Neural progenitor cell (in vitro differentiated cells): ENCODE data around the gene POLR1G. TPM values are rescaled to one million over a fixed set of nuclear protein-coding genes. Genes with fewer than 3 reads are reported as not detected.
A peak's percentile ranks its signal among the peaks of the same experiment; 100 is the strongest.
"Not testable (repeated sequence)": the region's sequence is repeated elsewhere in the genome, so short reads cannot be mapped to it uniquely, and the experiment has no call there.

ENCODE experiments used
- DNase-seq: peaks from one replicate; pipeline ENCODE4 v3.0.0-alpha.2; 2016; ENCODE audit warnings: low spot score
- H2AFZ ChIP-seq: fragments of 200-600 bp; sonication (generic); replicated peaks from 2 replicates; pipeline ENCODE4 v1.6.1; 2016; ENCODE audit warnings: antibody characterized with exemption
- H3F3A ChIP-seq: fragments of 200-600 bp; sonication (generic); 2 replicates; pipeline ENCODE4 v1.6.1; 2016; ENCODE audit warnings: antibody characterized with exemption, low read depth
- H3K27ac ChIP-seq: fragments of 200-600 bp; sonication (generic); 2 replicates; pipeline ENCODE4 v1.5.1; 2016; ENCODE audit warnings: mild to moderate bottlenecking
- H3K27me3 ChIP-seq: fragments of 200-600 bp; sonication (generic); 2 replicates; pipeline ENCODE4 v1.6.1; 2016; ENCODE audit warnings: mild to moderate bottlenecking, moderate library complexity
- H3K36me3 ChIP-seq: fragments of 200-600 bp; sonication (generic); 2 replicates; pipeline ENCODE4 v1.5.1; 2016
- H3K4me1 ChIP-seq: fragments of 200-600 bp; sonication (generic); 2 replicates; pipeline ENCODE4 v1.6.1; 2016; ENCODE audit warnings: mixed run types
- H3K4me2 ChIP-seq: fragments of 200-600 bp; sonication (generic); 2 replicates; pipeline ENCODE4 v1.6.1; 2016
- H3K4me3 ChIP-seq: fragments of 200-600 bp; sonication (generic); 2 replicates; pipeline ENCODE4 v1.5.1; 2016
- H3K79me2 ChIP-seq: fragments of 200-600 bp; sonication (generic); 2 replicates; pipeline ENCODE4 v1.6.1; 2016; ENCODE audit warnings: low read depth
- H3K9ac ChIP-seq: fragments of 200-600 bp; sonication (generic); 2 replicates; pipeline ENCODE4 v1.6.1; 2016
- H3K9me3 ChIP-seq: fragments of 200-600 bp; sonication (generic); 2 replicates; pipeline ENCODE4 v1.5.1; 2016; ENCODE audit warnings: low read depth
- H4K20me1 ChIP-seq: fragments of 200-600 bp; sonication (generic); 2 replicates; pipeline ENCODE4 v1.6.1; 2016; ENCODE audit warnings: low read depth
- H3K27ac Mint-ChIP-seq: 3 replicates; pipeline ENCODE4 v1.8.0; 2021; ENCODE audit warnings: mixed read lengths
- H3K27me3 Mint-ChIP-seq: 2 replicates; pipeline ENCODE4 v1.8.0; 2022; ENCODE audit warnings: low read depth, mild to moderate bottlenecking, inconsistent platforms, moderate library complexity, mixed read lengths; ENCODE audit not compliant: insufficient read depth
- H3K36me3 Mint-ChIP-seq: 3 replicates; pipeline ENCODE4 v1.8.0; 2021; ENCODE audit warnings: mixed read lengths
- H3K4me1 Mint-ChIP-seq: 3 replicates; pipeline ENCODE4 v1.8.0; 2021; ENCODE audit warnings: mixed read lengths
- H3K4me3 Mint-ChIP-seq: 3 replicates; pipeline ENCODE4 v1.8.0; 2021; ENCODE audit warnings: mild to moderate bottlenecking, moderate library complexity, mixed read lengths
- H3K9me3 Mint-ChIP-seq: 3 replicates; pipeline ENCODE4 v1.8.0; 2020; ENCODE audit warnings: mixed read lengths
- EZH2 ChIP-seq: fragments of 200-600 bp; sonication (generic); IDR thresholded peaks from 2 replicates; pipeline ENCODE4 v1.6.1; 2017; ENCODE audit warnings: antibody characterized with exemption, mild to moderate bottlenecking, moderate library complexity
- EZH2phosphoT487 ChIP-seq: fragments of 200-600 bp; sonication (generic); IDR thresholded peaks from 2 replicates; pipeline ENCODE4 v1.6.1; 2017; ENCODE audit warnings: antibody characterized with exemption
- total RNA-seq: library from RNA; depleted of rRNA; stranded (reverse); fragments of >200 nt; gene quantifications from 2 replicates; pipeline ENCODE4 v1.2.3, GENCODE V29; 2015; ENCODE audit warnings: low replicate concordance
- TF ChIP-seq, protein P1 (sequence below): fragments of 200-600 bp; sonication (generic); IDR thresholded peaks from 2 replicates; pipeline ENCODE4 v1.5.1; 2017; ENCODE audit warnings: antibody characterized with exemption, mild to moderate bottlenecking

The POLR1G gene
- total RNA-seq, 1 donor from 2014 or later, result 6.8 TPM

DNA sequence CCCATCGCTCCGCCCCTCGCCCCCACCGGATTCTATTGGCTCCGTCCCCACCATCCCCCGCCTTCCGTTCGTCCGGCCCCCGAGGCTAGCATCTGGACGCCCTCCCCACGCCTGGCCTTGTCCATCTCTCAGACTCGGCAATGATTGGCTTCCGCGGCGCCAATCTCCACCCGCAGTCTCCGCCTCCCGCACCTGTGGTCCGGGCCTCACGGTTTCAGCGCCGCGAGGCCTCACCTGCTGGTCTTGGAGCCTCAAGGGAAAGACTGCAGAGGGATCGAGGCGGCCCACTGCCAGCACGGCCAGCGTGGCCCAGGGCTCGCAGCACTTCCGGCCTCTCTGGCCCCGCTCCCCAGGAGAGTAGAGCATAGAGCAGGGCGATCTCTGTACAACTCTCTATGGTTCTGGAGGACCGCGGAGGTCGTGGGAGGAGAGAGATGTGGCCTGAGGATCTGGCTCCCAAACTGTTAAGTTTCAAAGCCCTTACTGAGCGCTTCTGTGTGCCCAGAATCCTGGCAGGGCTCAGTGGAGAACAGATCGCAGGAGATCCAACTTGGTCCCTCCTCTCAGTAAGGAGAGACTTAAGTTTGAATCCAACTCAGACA is 17.2 kb downstream of the POLR1G start, which contains the start of gene ERCC1:
Gene ERCC1, minus strand, starts transcription at position 329 of the 602 bp plus-strand sequence. CDS start 543 bp downstream, outside the sequence.
- peaks cover 13% of the 10 kb centered on the region for H4K20me1 ChIP-seq
- peak within 1 kb of the TSS; percentile 97 for H3K4me2 ChIP-seq
- TF ChIP-seq, protein P1, sequence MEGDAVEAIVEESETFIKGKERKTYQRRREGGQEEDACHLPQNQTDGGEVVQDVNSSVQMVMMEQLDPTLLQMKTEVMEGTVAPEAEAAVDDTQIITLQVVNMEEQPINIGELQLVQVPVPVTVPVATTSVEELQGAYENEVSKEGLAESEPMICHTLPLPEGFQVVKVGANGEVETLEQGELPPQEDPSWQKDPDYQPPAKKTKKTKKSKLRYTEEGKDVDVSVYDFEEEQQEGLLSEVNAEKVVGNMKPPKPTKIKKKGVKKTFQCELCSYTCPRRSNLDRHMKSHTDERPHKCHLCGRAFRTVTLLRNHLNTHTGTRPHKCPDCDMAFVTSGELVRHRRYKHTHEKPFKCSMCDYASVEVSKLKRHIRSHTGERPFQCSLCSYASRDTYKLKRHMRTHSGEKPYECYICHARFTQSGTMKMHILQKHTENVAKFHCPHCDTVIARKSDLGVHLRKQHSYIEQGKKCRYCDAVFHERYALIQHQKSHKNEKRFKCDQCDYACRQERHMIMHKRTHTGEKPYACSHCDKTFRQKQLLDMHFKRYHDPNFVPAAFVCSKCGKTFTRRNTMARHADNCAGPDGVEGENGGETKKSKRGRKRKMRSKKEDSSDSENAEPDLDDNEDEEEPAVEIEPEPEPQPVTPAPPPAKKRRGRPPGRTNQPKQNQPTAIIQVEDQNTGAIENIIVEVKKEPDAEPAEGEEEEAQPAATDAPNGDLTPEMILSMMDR, result no peak
- TF ChIP-seq EZH2phosphoT487, result no peak
- no peak for TF ChIP-seq EZH2
- no peaks in the 10 kb centered on the region for H3K36me3 ChIP-seq
- DNase-seq, result peak; percentile 99
- Mint-ChIP-seq H3K4me3 (peak within 1 kb of the TSS; percentile 96), H3K36me3 (peaks cover 10% of the 10 kb centered on the region), H3K27ac (peak within 1 kb of the TSS; percentile 95), H3K27me3 (peaks cover 4% of the 10 kb centered on the region), H3K9me3 (no peaks in the 10 kb centered on the region), H3K4me1 (peaks cover 34% of the 10 kb centered on the region)
- no peak within 1 kb of the TSS for H3K9ac ChIP-seq
- H3K4me3 ChIP-seq, result peak within 1 kb of the TSS; percentile 66
- peak within 1 kb of the TSS; percentile 74 for H2AFZ ChIP-seq
- H3K27ac ChIP-seq, result peak within 1 kb of the TSS; percentile 88
- peaks cover 5% of the 10 kb centered on the region for H3K4me1 ChIP-seq
- H3K27me3 ChIP-seq, result peaks cover 6% of the 10 kb centered on the region
- H3K9me3 ChIP-seq, result no peaks in the 10 kb centered on the region
- H3K79me2 ChIP-seq, result peaks cover 15% of the 10 kb centered on the region
- peaks cover 38% of the 10 kb centered on the region for H3F3A ChIP-seq

- Mint-ChIP-seq H3K9me3 (no peaks in the 10 kb centered on the region), H3K4me1 (peaks cover 34% of the 10 kb centered on the region), H3K27ac (peak overlapping the region; percentile 95), H3K27me3 (peaks cover 4% of the 10 kb centered on the region), H3K36me3 (peaks cover 9% of the 10 kb centered on the region), H3K4me3 (peak overlapping the region; percentile 96)
- Histone ChIP-seq H3K79me2 (peaks cover 15% of the 10 kb centered on the region), H3K4me3 (peak overlapping the region; percentile 66), H3K4me1 (peaks cover 5% of the 10 kb centered on the region), H4K20me1 (peaks cover 13% of the 10 kb centered on the region), H3K9me3 (no peaks in the 10 kb centered on the region), H3K9ac (no peak overlapping the region), H3K27me3 (peaks cover 13% of the 10 kb centered on the region), H3K4me2 (peak overlapping the region; percentile 97), H3K36me3 (no peaks in the 10 kb centered on the region), H3K27ac (peak overlapping the region; percentile 88), H2AFZ (peak overlapping the region; percentile 74), H3F3A (peaks cover 45% of the 10 kb centered on the region)
- TF ChIP-seq, protein P1, result no peak
- TF ChIP-seq EZH2, result no peak
- TF ChIP-seq EZH2phosphoT487, result no peak
- peak; percentile 51 for DNase-seq
Measured at GRCh38 chr19:45424191-45425058, 18.0 kb downstream of the POLR1G start.

GRCh38 chr19:45428384-45429231 is 22.2 kb downstream of the POLR1G start:
- H3F3A ChIP-seq, result peaks cover 49% of the 10 kb centered on the region
- no peaks in the 10 kb centered on the region for H3K36me3 ChIP-seq
- peaks cover 5% of the 10 kb centered on the region for H3K4me1 ChIP-seq
- peak overlapping the region; percentile 60 for H3K4me3 ChIP-seq
- peak; percentile 89 for DNase-seq
- peak overlapping the region; percentile 99 for H2AFZ ChIP-seq
- Mint-ChIP-seq H3K36me3 (no peaks in the 10 kb centered on the region), H3K9me3 (no peaks in the 10 kb centered on the region), H3K27me3 (peaks cover 3% of the 10 kb centered on the region), H3K4me3 (peak overlapping the region; percentile 90), H3K27ac (peak overlapping the region; percentile 44), H3K4me1 (peaks cover 20% of the 10 kb centered on the region)
- no peak overlapping the region for H3K9ac ChIP-seq
- peak overlapping the region; percentile 73 for H3K4me2 ChIP-seq
- H4K20me1 ChIP-seq, result no peaks in the 10 kb centered on the region
- no peaks in the 10 kb centered on the region for H3K9me3 ChIP-seq
- TF ChIP-seq, protein P1, result peak; percentile 66
- TF ChIP-seq EZH2, result no peak
- peaks cover 15% of the 10 kb centered on the region for H3K27me3 ChIP-seq
- no peaks in the 10 kb centered on the region for H3K79me2 ChIP-seq
- H3K27ac ChIP-seq, result no peak overlapping the region

DNA sequence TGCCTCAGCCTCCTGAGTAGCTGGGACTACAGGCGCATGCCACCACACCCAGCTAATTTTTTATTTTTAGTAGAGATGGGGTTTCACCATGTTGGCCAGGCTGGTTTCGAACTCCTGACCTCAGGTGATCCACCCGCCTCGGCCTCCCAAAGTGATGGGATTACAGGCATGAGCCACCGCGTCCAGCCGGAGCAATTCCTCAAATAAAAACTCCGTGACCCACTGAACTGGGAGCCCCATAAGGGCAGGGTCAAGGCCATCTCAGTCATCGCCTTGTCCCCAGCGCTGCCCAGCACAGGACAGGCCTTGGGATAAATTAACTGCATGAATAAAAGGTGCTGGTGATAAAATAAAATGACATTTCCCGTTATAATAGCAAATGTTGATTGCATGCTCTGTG is 23.5 kb downstream of the POLR1G start:
- not testable (repeated sequence) for H2AFZ ChIP-seq, H3K9ac ChIP-seq, H3K36me3 Mint-ChIP-seq, H3K27ac ChIP-seq, H3K27ac Mint-ChIP-seq, H3K36me3 ChIP-seq, H3K4me1 ChIP-seq, H4K20me1 ChIP-seq, DNase-seq, H3K9me3 Mint-ChIP-seq, H3K27me3 Mint-ChIP-seq, H3K4me3 ChIP-seq, H3K9me3 ChIP-seq, H3K4me1 Mint-ChIP-seq, H3K79me2 ChIP-seq, H3K4me2 ChIP-seq
- peaks cover 15% of the 10 kb centered on the region for H3K27me3 ChIP-seq
- peak overlapping the region; percentile 18 for H3K4me3 Mint-ChIP-seq
- peaks cover 36% of the 10 kb centered on the region for H3F3A ChIP-seq

DNA sequence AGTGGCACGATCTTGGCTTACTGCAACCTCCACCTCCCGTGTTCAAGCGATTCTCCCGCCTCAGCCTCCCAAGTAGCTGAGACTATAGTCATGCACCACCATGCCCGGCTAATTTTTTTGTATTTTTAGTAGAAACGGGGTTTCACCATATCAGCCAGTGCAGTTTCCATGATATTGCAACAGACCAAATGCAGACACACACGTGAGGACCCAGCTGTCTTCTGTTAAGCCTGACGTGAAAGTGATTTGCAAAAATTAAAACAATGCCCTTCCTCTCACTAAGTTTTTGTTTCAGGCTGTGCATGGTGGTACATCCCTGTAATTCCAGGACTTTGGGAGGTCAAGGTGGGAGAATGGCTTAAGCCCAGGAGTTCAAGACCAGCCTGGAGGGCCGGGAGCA is 24.6 kb downstream of the POLR1G start:
- not testable (repeated sequence) for H3K79me2 ChIP-seq, H3K27me3 Mint-ChIP-seq, H3K36me3 Mint-ChIP-seq, H2AFZ ChIP-seq, H3K4me3 Mint-ChIP-seq, DNase-seq, H3K4me3 ChIP-seq, H3K36me3 ChIP-seq, H3K4me2 ChIP-seq, H3K9me3 ChIP-seq, H3K4me1 Mint-ChIP-seq, H3K4me1 ChIP-seq, H3K9ac ChIP-seq, H3K9me3 Mint-ChIP-seq, H4K20me1 ChIP-seq, H3K27ac ChIP-seq, H3K27ac Mint-ChIP-seq
- H3K27me3 ChIP-seq, result peaks cover 15% of the 10 kb centered on the region
- peaks cover 30% of the 10 kb centered on the region for H3F3A ChIP-seq
